NCI-H128 (cell line): ENCODE results near the gene GNAZ.

Experiments used
- DNase-seq: peaks from one replicate; lab custom pipeline; 2025; ENCODE audit not compliant: unreplicated experiment; lab: John Stamatoyannopoulos, UW

The GNAZ gene

GRCh38 chr22:23075525-23076216 is 5.4 kb downstream of the GNAZ start:
- no peak for DNase-seq

GRCh38 chr22:23076896-23077572 is 6.7 kb downstream of the GNAZ start:
- DNase-seq: no peak

GRCh38 chr22:23077627-23078461 is 7.5 kb downstream of the GNAZ start:
- no peak for DNase-seq

- no peak for DNase-seq
These were observed 8.1 kb downstream of the GNAZ start for GRCh38 chr22:23078462-23078787.

GRCh38 chr22:23079240-23079768 is 9.0 kb downstream of the GNAZ start:
- DNase-seq: no peak

- no peak for DNase-seq
These were observed 9.6 kb downstream of the GNAZ start for GRCh38 chr22:23079814-23080521.

- DNase-seq: no peak
These were observed 10.4 kb downstream of the GNAZ start for GRCh38 chr22:23080613-23081290.

- DNase-seq: no peak
These were observed 12.4 kb downstream of the GNAZ start for GRCh38 chr22:23082534-23083314.

GRCh38 chr22:23083315-23084021 is 13.1 kb downstream of the GNAZ start:
- DNase-seq: no peak

- no peak for DNase-seq
These were observed 14.4 kb downstream of the GNAZ start for GRCh38 chr22:23084453-23085350.

- DNase-seq: no peak
These were observed 15.0 kb downstream of the GNAZ start for GRCh38 chr22:23085351-23085671.

GRCh38 chr22:23085785-23086184 is 15.5 kb downstream of the GNAZ start:
- DNase-seq: no peak

- no peak for DNase-seq
These were observed 15.9 kb downstream of the GNAZ start for GRCh38 chr22:23086263-23086662.

GRCh38 chr22:23086787-23087186 is 16.5 kb downstream of the GNAZ start:
- no peak for DNase-seq

- DNase-seq: no peak
These were observed 17.9 kb downstream of the GNAZ start for GRCh38 chr22:23088199-23088604.

GRCh38 chr22:23089010-23089409 is 18.7 kb downstream of the GNAZ start:
- DNase-seq: no peak

GRCh38 chr22:23089633-23090456 is 19.5 kb downstream of the GNAZ start:
- DNase-seq: no peak

GRCh38 chr22:23090457-23090835 is 20.1 kb downstream of the GNAZ start:
- DNase-seq: no peak
